GM21528 (cell line): Measurements from ENCODE around the gene HAO2.
"Not testable (repeated sequence)": the region's sequence is repeated elsewhere in the genome, so short reads cannot be mapped to it uniquely, and the experiment has no call there.

Experiments
- ATAC-seq: cut with Tn5 transposase; IDR thresholded peaks from one replicate; pipeline ENCODE4 v1.9.1; 2021; ENCODE audit warnings: mild to moderate bottlenecking, moderate library complexity; ENCODE audit not compliant: unreplicated experiment, low FRiP score

The HAO2 gene

GRCh38 chr1:119376594-119376993, 8.0 kb downstream of the HAO2 start:
- no peak for ATAC-seq

GRCh38 chr1:119377594-119377993, 9.0 kb downstream of the HAO2 start:
- not testable (repeated sequence) for ATAC-seq

- no peak for ATAC-seq
Observed at GRCh38 chr1:119379117-119379516, 10.5 kb downstream of the HAO2 start.

GRCh38 chr1:119380304-119380703, 11.7 kb downstream of the HAO2 start:
- no peak for ATAC-seq

- no peak for ATAC-seq
Observed at GRCh38 chr1:119380983-119381662, 12.5 kb downstream of the HAO2 start.

- no peak for ATAC-seq
Observed at GRCh38 chr1:119384591-119384990, 16.0 kb downstream of the HAO2 start.

- no peak for ATAC-seq
Observed at GRCh38 chr1:119385650-119386049, 17.1 kb downstream of the HAO2 start.

- no peak for ATAC-seq
Observed at GRCh38 chr1:119387858-119388257, 19.3 kb downstream of the HAO2 start.

GRCh38 chr1:119388450-119388849, 19.9 kb downstream of the HAO2 start:
- no peak for ATAC-seq

GRCh38 chr1:119390526-119390925, 21.9 kb downstream of the HAO2 start:
- no peak for ATAC-seq

- no peak for ATAC-seq
Observed at GRCh38 chr1:119391749-119392148, 23.2 kb downstream of the HAO2 start.

GRCh38 chr1:119394085-119394484, 25.5 kb downstream of the HAO2 start:
- no peak for ATAC-seq

- no peak for ATAC-seq
Observed at GRCh38 chr1:119396982-119397381, 28.4 kb downstream of the HAO2 start.

GRCh38 chr1:119397986-119398385, 29.4 kb downstream of the HAO2 start:
- ATAC-seq, result no peak

GRCh38 chr1:119404736-119405135, 36.2 kb downstream of the HAO2 start:
- no peak for ATAC-seq

- no peak for ATAC-seq
Observed at GRCh38 chr1:119409731-119410130, 41.1 kb downstream of the HAO2 start.

GRCh38 chr1:119410961-119411360, 42.4 kb downstream of the HAO2 start:
- ATAC-seq, result no peak

GRCh38 chr1:119414950-119415349, 46.4 kb downstream of the HAO2 start, which contains the start of gene HSD3B2:
Gene HSD3B2 (plus strand): TSS chr1:119415150. CDS start chr1:119415420, 270 bp downstream.
- no peak for ATAC-seq

GRCh38 chr1:119416006-119416640, 47.5 kb downstream of the HAO2 start:
- no peak for ATAC-seq

GRCh38 chr1:119419109-119419508, 50.5 kb downstream of the HAO2 start:
- no peak for ATAC-seq

- ATAC-seq, result no peak
Observed at GRCh38 chr1:119420638-119421037, 52.1 kb downstream of the HAO2 start.

- ATAC-seq, result no peak
Observed at GRCh38 chr1:119422631-119423030, 54.0 kb downstream of the HAO2 start.
